ENCODE measurements around the gene PIN1.

The PIN1 gene

DNA sequence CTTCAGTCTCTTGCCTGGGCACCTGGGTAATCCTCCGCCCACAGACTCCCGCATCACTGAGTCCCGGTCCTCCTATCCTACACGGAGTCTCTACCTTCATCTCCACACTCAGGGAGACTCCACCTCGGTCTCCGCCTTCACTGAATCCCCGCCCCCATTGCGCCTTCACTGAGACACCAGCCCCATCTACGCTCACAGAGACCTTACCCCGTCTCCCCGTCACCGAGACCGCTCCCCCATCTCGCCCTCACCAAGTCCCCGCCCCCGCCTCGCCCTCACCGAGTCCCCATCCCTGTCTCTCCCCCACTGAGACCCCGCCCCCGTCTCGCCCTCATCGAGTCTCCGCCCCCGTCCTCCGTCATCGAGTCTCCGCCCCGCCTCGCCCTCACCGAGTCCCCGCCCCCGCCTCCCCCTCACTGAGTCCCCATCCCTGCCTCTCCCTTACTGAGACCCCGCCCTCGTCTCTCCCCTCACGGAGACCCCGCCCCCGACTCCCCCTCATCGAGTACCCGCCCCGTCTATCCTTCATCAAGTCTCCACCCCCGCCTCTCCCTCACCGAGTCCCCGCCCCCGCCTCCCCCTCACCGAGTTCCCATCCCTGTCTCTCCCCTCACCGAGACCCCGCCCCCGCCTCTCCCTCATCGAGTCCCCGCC is 43.4 kb upstream of the PIN1 start:
- in situ Hi-C loops (cut with HindIII; ENCODE audit: low sequenced_read_pairs): no loop called here
- TF ChIP-seq, protein P1, sequence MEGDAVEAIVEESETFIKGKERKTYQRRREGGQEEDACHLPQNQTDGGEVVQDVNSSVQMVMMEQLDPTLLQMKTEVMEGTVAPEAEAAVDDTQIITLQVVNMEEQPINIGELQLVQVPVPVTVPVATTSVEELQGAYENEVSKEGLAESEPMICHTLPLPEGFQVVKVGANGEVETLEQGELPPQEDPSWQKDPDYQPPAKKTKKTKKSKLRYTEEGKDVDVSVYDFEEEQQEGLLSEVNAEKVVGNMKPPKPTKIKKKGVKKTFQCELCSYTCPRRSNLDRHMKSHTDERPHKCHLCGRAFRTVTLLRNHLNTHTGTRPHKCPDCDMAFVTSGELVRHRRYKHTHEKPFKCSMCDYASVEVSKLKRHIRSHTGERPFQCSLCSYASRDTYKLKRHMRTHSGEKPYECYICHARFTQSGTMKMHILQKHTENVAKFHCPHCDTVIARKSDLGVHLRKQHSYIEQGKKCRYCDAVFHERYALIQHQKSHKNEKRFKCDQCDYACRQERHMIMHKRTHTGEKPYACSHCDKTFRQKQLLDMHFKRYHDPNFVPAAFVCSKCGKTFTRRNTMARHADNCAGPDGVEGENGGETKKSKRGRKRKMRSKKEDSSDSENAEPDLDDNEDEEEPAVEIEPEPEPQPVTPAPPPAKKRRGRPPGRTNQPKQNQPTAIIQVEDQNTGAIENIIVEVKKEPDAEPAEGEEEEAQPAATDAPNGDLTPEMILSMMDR (IDR thresholded peaks at IDR 0.05; ENCODE audit: low read depth, low read length): no peak

DNA sequence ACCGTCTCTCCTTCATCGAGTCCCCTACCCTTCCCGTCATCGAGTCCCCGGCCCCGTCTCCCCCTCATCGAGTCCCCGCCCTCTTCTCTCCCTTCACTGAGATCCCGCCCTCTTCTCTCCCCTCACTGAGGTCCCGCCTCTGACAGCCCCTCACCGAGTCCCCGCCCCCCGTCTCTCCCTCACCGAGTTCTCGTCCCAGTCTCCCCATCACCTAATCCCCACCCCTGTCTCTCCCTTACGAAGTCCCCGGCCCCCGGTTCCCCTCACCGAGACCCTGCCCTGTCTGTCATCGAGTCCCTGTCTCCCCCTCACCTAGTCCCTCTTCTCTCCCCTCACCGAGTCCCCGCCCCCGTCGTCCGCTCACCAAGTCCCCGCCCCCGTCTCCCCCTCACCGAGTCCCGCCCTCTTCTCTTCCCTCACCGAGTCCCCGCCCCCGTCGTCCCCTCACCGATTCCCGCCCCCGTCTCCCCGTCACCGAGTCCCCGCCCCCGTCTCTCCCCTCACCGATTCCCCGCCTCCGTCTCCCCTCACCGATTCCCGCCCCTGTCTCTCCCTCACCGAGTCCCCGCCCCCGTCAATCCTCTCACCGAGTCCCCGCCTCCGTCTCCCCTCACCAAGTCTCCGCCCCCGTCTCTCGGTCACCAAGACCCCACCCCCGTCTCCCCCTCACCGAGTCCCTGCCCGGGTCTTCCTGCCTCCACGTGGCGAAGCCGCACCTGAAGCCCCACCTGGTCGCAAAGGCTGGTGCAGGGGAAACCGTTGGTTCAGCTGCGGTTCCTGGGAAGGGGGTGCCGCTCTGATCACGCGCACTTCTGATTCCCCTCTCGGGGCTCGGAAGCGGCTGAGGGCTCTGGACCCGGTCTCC is 42.7 kb upstream of the PIN1 start:
- in situ Hi-C loops (cut with HindIII; ENCODE audit: low sequenced_read_pairs): no loop called here
- peak; percentile 94 for DNase-seq (ENCODE audit: low read depth, low spot score)
- TF ChIP-seq, protein P1 (IDR thresholded peaks at IDR 0.05; ENCODE audit: low read depth, low read length): no peak
- peak overlapping the region; percentile 72 for H3K4me3 ChIP-seq (ENCODE audit: low read depth, low read length)

More for the DNA sequence above, 43.4 kb upstream of the PIN1 start:
- H3K4me3 ChIP-seq (ENCODE audit: low read depth, low read length): peak overlapping the region; percentile 69
- peak; percentile 97 for DNase-seq (ENCODE audit: low read depth, low spot score)

DNA sequence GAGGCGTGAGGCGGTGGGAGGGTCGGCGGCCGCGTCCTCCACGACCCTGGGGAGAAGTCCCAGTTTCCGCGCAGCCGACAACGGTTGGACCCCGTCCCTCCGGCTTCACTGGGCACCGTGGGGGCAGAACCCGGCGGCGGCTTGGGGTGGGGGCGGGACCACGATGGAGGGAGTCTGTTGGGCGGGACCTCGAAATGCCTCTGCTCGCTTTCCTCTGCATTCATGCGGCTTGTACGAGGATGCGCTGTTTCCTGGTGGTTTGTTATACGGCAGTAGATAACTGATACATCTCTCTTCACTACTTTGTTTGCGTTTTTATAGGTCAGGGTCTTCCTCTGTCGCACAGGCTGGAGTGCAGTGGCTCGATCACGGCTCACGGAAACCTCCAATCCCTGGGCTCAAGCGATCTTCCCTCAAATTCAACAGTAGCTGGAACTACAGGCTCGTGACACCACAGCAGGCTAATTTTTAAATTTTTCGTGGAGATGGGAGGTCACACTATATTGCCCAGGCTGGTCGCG is 42.0 kb upstream of the PIN1 start:
- in situ Hi-C loops (cut with HindIII; ENCODE audit: low sequenced_read_pairs): no loop called here
- peak; percentile 45 for DNase-seq (ENCODE audit: low read depth, low spot score)
- peak overlapping the region; percentile 72 for H3K4me3 ChIP-seq (ENCODE audit: low read depth, low read length)
- TF ChIP-seq, protein P1 (IDR thresholded peaks at IDR 0.05; ENCODE audit: low read depth, low read length): no peak

DNA sequence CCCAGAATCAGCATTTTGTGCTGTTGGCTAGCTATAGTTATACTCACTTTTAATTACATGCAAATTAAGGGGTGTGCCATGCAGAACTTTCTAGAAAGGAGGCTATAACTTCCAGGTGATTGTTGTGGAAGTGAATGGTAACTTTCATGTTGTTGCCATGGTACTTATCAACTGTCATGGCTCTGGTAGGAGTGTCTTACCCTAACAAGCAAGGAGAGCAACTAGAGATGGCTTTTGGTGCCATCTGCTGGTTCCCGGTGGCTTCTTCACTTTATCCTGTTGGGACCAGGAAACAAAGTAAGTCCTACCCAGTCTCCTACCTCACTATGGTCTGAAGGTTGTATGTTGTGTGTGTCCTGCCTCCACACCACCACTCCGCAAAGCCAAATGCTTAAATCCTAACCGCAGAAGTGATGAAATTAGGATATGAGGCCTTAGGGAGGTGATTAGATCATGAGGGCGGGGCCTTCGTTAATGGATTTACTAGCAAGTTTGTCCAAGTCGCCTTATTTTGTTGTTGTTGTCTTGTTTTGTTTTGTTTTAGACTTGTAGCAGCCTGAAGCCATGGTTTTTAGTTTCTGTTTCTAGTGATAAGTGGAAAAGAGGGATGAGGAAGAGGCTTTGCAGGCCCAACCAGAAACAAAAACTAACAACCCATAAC is 38.9 kb upstream of the PIN1 start:
- TF ChIP-seq, protein P1 (IDR thresholded peaks at IDR 0.05; ENCODE audit: low read depth, low read length): peak; percentile 84
- no peak overlapping the region for H3K4me3 ChIP-seq (ENCODE audit: low read depth, low read length)
- peak; percentile 94 for DNase-seq (ENCODE audit: low read depth, low spot score)
- in situ Hi-C loops (cut with HindIII; ENCODE audit: low sequenced_read_pairs): no loop called here

DNA sequence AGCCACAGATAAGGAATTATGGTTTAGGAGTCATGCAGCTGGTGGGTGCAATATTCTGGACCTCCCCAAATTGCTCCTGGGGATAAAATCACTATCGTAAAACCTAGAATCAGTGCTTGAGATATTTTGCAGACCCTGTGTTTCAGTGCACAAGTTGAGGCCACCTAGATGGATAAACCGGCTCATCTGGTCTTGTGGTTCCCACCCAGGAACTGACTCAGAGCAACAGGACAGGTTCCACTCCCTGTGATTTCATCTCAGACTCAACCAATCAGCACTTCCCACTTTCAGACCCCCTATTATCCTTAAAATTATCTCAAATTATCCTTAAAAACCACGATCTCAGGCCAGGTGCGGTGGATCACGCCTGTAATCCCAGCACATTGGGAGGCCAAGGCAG is 37.2 kb upstream of the PIN1 start:
- no peak for DNase-seq (ENCODE audit: low read depth, low spot score)
- H3K4me3 ChIP-seq (ENCODE audit: low read depth, low read length): no peak overlapping the region
- in situ Hi-C loops (cut with HindIII; ENCODE audit: low sequenced_read_pairs): no loop called here
- TF ChIP-seq, protein P1 (IDR thresholded peaks at IDR 0.05; ENCODE audit: low read depth, low read length): no peak

DNA sequence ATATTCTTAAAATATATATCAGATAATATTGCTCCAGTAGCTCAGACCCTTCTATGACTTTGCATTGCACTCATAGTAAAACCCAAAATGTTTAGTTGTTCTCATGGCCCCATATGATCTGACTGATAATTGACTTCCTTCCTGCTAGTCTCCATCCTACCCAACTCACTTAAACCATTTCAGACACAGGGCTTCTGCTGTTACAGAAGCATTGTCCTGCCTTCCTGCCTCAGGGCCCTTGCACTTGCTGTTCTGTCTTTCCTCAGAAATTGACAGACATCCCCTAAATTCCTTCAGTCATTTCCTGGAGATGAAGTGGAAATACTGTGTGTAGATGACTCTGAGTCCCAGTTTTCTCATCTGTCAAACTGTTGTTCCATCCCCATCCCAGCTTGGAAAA is 36.0 kb upstream of the PIN1 start:
- TF ChIP-seq, protein P1 (IDR thresholded peaks at IDR 0.05; ENCODE audit: low read depth, low read length): no peak
- in situ Hi-C loops (cut with HindIII; ENCODE audit: low sequenced_read_pairs): no loop called here
- H3K4me3 ChIP-seq (ENCODE audit: low read depth, low read length): no peak overlapping the region
- DNase-seq (ENCODE audit: low read depth, low spot score): no peak

Data from astrocyte of the spinal cord (primary cell).